Hypothalamus (tissue), 51 donors: ENCODE results near the gene ZNF3.

Experiments
- DNase-seq, 51 donors: peaks; one replicate each; lab custom pipeline; 2025; lab: John Stamatoyannopoulos, UW

The ZNF3 gene

GRCh38 chr7:100089458-100090196, 8.1 kb upstream of the ZNF3 start:
- no peak for DNase-seq

GRCh38 chr7:100088621-100089457, 7.3 kb upstream of the ZNF3 start, which contains the start of gene COPS6:
TSS of gene COPS6 (plus strand) at chr7:100088969. CDS start at chr7:100088991, 22 bp downstream.
- DNase-seq = peak; percentile 29 to 87 (median 65)

GRCh38 chr7:100088095-100088620, 6.6 kb upstream of the ZNF3 start:
- no peak for DNase-seq

- DNase-seq = no peak
These were observed 5.7 kb upstream of the ZNF3 start for GRCh38 chr7:100087055-100087750.

GRCh38 chr7:100085515-100085914, 4.0 kb upstream of the ZNF3 start:
- no peak for DNase-seq

GRCh38 chr7:100082978-100083377, 1.5 kb upstream of the ZNF3 start:
- no peak for DNase-seq

GRCh38 chr7:100080907-100081534, 502 bp downstream of the ZNF3 start:
- DNase-seq = peak in 3 of 51 donors; percentile 10 to 35 (median 28)

- DNase-seq = peak in 29 of 51 donors; percentile 2 to 80 (median 41)
These were observed 2.4 kb downstream of the ZNF3 start for GRCh38 chr7:100079024-100079560.

- no peak for DNase-seq
These were observed 4.3 kb downstream of the ZNF3 start for GRCh38 chr7:100077205-100077604.

- DNase-seq = no peak
These were observed 6.1 kb downstream of the ZNF3 start for GRCh38 chr7:100075418-100075817.

- no peak for DNase-seq
These were observed 6.7 kb downstream of the ZNF3 start for GRCh38 chr7:100074841-100075240.

GRCh38 chr7:100072462-100072861, 9.1 kb downstream of the ZNF3 start:
- no peak for DNase-seq

GRCh38 chr7:100071018-100071723, 10.4 kb downstream of the ZNF3 start:
- no peak for DNase-seq

GRCh38 chr7:100069991-100070390, 11.5 kb downstream of the ZNF3 start:
- no peak for DNase-seq

GRCh38 chr7:100066953-100067352, 14.6 kb downstream of the ZNF3 start:
- peak in 16 of 51 donors; percentile 2 to 38 (median 15) for DNase-seq

GRCh38 chr7:100065452-100066186, 15.9 kb downstream of the ZNF3 start:
- no peak for DNase-seq

- no peak for DNase-seq
These were observed 17.4 kb downstream of the ZNF3 start for GRCh38 chr7:100064162-100064561.

- DNase-seq = no peak
These were observed 18.1 kb downstream of the ZNF3 start for GRCh38 chr7:100063376-100063775.
